ENCODE data around the gene EWSR1. TPM values are rescaled to one million over a fixed set of nuclear protein-coding genes. Genes with fewer than 3 reads are reported as not detected.
A peak's percentile ranks its signal among the peaks of the same experiment; 100 is the strongest.

EWSR1 gene
- total RNA-seq, 4 donors from 2014 or later: 128 to 169 (median 149) TPM

- TF ChIP-seq CTCF (IDR thresholded peaks at IDR 0.05) (no peak), POLR2A (IDR thresholded peaks at IDR 0.05) (no peak)
- DNase-seq (ENCODE audit: low spot score in 2 of 2): no peak
- intact Hi-C loops (cut with DNase I; ENCODE audit: low total_unique reads): no loop called here
- no peak overlapping the region for H3K4me3 ChIP-seq (ENCODE audit: low read depth, poor library complexity, severe bottlenecking)
- WGBS, 2 donors: 92 to 96% methylated on average over 7 to 13 of the region's 13 CpGs
Observed at GRCh38 chr22:29260031-29260560, 8.0 kb upstream of the EWSR1 start.

- intact Hi-C loops (cut with DNase I; ENCODE audit: low total_unique reads): no loop called here
- no peak overlapping the region for H3K4me3 ChIP-seq (ENCODE audit: low read depth, poor library complexity, severe bottlenecking)
- peak in 1 of 2 donors; percentile 78 for DNase-seq (ENCODE audit: low spot score in 2 of 2)
- no peak for TF ChIP-seq POLR2A (IDR thresholded peaks at IDR 0.05)
- TF ChIP-seq CTCF (IDR thresholded peaks at IDR 0.05): no peak
- 81 to 89% methylated on average over 11 to 17 of the region's 17 CpGs for WGBS, 2 donors
Observed at GRCh38 chr22:29260601-29261315, 7.3 kb upstream of the EWSR1 start.

GRCh38 chr22:29263791-29264276, 4.2 kb upstream of the EWSR1 start:
- no peak overlapping the region for H3K4me3 ChIP-seq (ENCODE audit: low read depth, poor library complexity, severe bottlenecking)
- WGBS, 2 donors: 83 to 90% methylated on average over 14 of the region's 14 CpGs
- no peak for TF ChIP-seq CTCF (IDR thresholded peaks at IDR 0.05)
- no peak for TF ChIP-seq POLR2A (IDR thresholded peaks at IDR 0.05)
- DNase-seq (ENCODE audit: low spot score in 2 of 2): peak in 1 of 2 donors; percentile 81
- intact Hi-C loops (cut with DNase I; ENCODE audit: low total_unique reads): no loop called here

- TF ChIP-seq POLR2A (IDR thresholded peaks at IDR 0.05) (no peak), CTCF (IDR thresholded peaks at IDR 0.05) (no peak)
- DNase-seq (ENCODE audit: low spot score in 2 of 2): peak in 1 of 2 donors; percentile 83
- intact Hi-C loops (cut with DNase I; ENCODE audit: low total_unique reads): no loop called here
- no peak overlapping the region for H3K4me3 ChIP-seq (ENCODE audit: low read depth, poor library complexity, severe bottlenecking)
- WGBS, 2 donors: 97 to 100% methylated on average over 5 to 6 of the region's 7 CpGs
Observed at GRCh38 chr22:29265305-29265704, 2.8 kb upstream of the EWSR1 start.

GRCh38 chr22:29265929-29266328, 2.1 kb upstream of the EWSR1 start:
- intact Hi-C loops (cut with DNase I; ENCODE audit: low total_unique reads): no loop called here
- H3K4me3 ChIP-seq (ENCODE audit: low read depth, poor library complexity, severe bottlenecking): no peak overlapping the region
- DNase-seq (ENCODE audit: low spot score in 2 of 2): no peak
- 69 to 72% methylated on average over 4 of the region's 4 CpGs for WGBS, 2 donors
- no peak for TF ChIP-seq POLR2A (IDR thresholded peaks at IDR 0.05)
- TF ChIP-seq CTCF (IDR thresholded peaks at IDR 0.05): no peak
